ENCODE results near the gene STAG1. TPM values are rescaled to one million over a fixed set of nuclear protein-coding genes. Genes with fewer than 3 reads are reported as not detected.
A peak's percentile ranks its signal among the peaks of the same experiment; 100 is the strongest.
"Not testable (repeated sequence)": the region's sequence is repeated elsewhere in the genome, so short reads cannot be mapped to it uniquely, and the experiment has no call there.

STAG1 gene
- total RNA-seq = 26.0 TPM

- no peak for DNase-seq (ENCODE audit: low spot score)
Observed at GRCh38 chr3:136752172-136752421, at the start of gene STAG1. Gene STAG1, minus strand, starts transcription at chr3:136752378. Its CDS starts 121,480 bp downstream, at chr3:136630898.

- not testable (repeated sequence) for DNase-seq (ENCODE audit: low spot score)
Observed at GRCh38 chr3:136801146-136801545, 49.0 kb upstream of the STAG1 start.

GRCh38 chr3:136792556-136793330, 40.6 kb upstream of the STAG1 start:
- DNase-seq (ENCODE audit: low spot score) = no peak

- no peak for DNase-seq (ENCODE audit: low spot score)
Observed at GRCh38 chr3:136790786-136791185, 38.6 kb upstream of the STAG1 start.

GRCh38 chr3:136789976-136790375, 37.8 kb upstream of the STAG1 start:
- DNase-seq (ENCODE audit: low spot score) = no peak

- no peak for DNase-seq (ENCODE audit: low spot score)
Observed at GRCh38 chr3:136788154-136788553, 36.0 kb upstream of the STAG1 start.

- peak; percentile 47 for DNase-seq (ENCODE audit: low spot score)
Observed at GRCh38 chr3:136787349-136787748, 35.2 kb upstream of the STAG1 start.

- DNase-seq (ENCODE audit: low spot score) = no peak
Observed at GRCh38 chr3:136783708-136784191, 31.6 kb upstream of the STAG1 start.

- DNase-seq (ENCODE audit: low spot score) = no peak
Observed at GRCh38 chr3:136780741-136781140, 28.6 kb upstream of the STAG1 start.

- DNase-seq (ENCODE audit: low spot score) = peak; percentile 23
Observed at GRCh38 chr3:136778865-136779264, 26.7 kb upstream of the STAG1 start.

GRCh38 chr3:136772709-136773108, 20.5 kb upstream of the STAG1 start:
- no peak for DNase-seq (ENCODE audit: low spot score)

GRCh38 chr3:136758160-136759102, 6.3 kb upstream of the STAG1 start:
- DNase-seq (ENCODE audit: low spot score) = not testable (repeated sequence)

GRCh38 chr3:136755192-136755591, 3.0 kb upstream of the STAG1 start:
- DNase-seq (ENCODE audit: low spot score) = no peak

- DNase-seq (ENCODE audit: low spot score) = no peak
Observed at GRCh38 chr3:136753326-136753939, 1.3 kb upstream of the STAG1 start.

GRCh38 chr3:136752422-136753325, 496 bp upstream of the STAG1 start:
- DNase-seq (ENCODE audit: low spot score) = peak; percentile 99

GRCh38 chr3:136751316-136752171, 634 bp downstream of the STAG1 start:
- DNase-seq (ENCODE audit: low spot score) = peak; percentile 69

- DNase-seq (ENCODE audit: low spot score) = no peak
Observed at GRCh38 chr3:136750897-136751315, 1.3 kb downstream of the STAG1 start.

- DNase-seq (ENCODE audit: low spot score) = no peak
Observed at GRCh38 chr3:136750209-136750896, 1.8 kb downstream of the STAG1 start.

GRCh38 chr3:136749602-136750001, 2.6 kb downstream of the STAG1 start:
- not testable (repeated sequence) for DNase-seq (ENCODE audit: low spot score)

- DNase-seq (ENCODE audit: low spot score) = no peak
Observed at GRCh38 chr3:136749091-136749490, 3.1 kb downstream of the STAG1 start.
